K562 (cell line): ENCODE data around the gene TMEM239. TPM values are rescaled to one million over a fixed set of nuclear protein-coding genes. Genes with fewer than 3 reads are reported as not detected.
"Not testable (repeated sequence)": the region's sequence is repeated elsewhere in the genome, so short reads cannot be mapped to it uniquely, and the experiment has no call there.

ENCODE experiments used
- ATAC-seq: fragments of 200-7000 bp; cut with Tn5 transposase; 3 replicates; pipeline ENCODE4 v1.9.1; 2020; ENCODE audit warnings: moderate library complexity
- BruUV-seq: library from RNA; stranded (reverse); fragments of 400-500 nt; replicated peaks from 2 replicates; lab custom pipeline; 2021; lab: Mats Ljungman, UMichigan
- CTCF ChIA-PET: fragments of 300-600 bp; formaldehyde crosslinking; extraction: SDS; loops from one replicate; lab custom pipeline; 2021; ENCODE audit warnings: low intra/inter-chr PET ratio; lab: Yijun Ruan, JAX
- POLR2A ChIA-PET: fragments of 300-600, 350-650 bp; sonication (Branson Sonifier 250); formaldehyde crosslinking; extraction: SDS; loops from one replicate; lab custom pipeline; 2021; ENCODE audit warnings: antibody characterized with exemption, inconsistent platforms; lab: Yijun Ruan, JAX
- DNase-seq, 4 experiments: peaks; one replicate each; pipeline versions ENCODE4 v3.0.0 to v3.0.0-alpha.2; 2011 to 2018; ENCODE audit warnings: low spot score in 3 of 4, mixed read lengths in 3 of 4; ENCODE audit errors: extremely low read depth in 1 of 4
- FAIRE-seq: peaks from 2 replicates; lab custom pipeline; 2011; peaks lifted over from hg19 to GRCh38; lab: Jason Lieb, UNC
- H2AFZ ChIP-seq: 2 replicates; pipeline ENCODE4 v1.6.0; 2011; ENCODE audit warnings: low read depth, low read length, control low read depth, inconsistent platforms
- H3K27ac ChIP-seq: fragments of 200-600 bp; 3 replicates; pipeline ENCODE4 v1.8.0; 2011; ENCODE audit warnings: low read depth, mild to moderate bottlenecking, control low read depth, inconsistent platforms, low read length, moderate library complexity, mixed read lengths; ENCODE audit errors: extremely low read depth
- H3K27me3 ChIP-seq, 2 experiments: fragments of 300-600 bp in 1 of 2; 2 replicates in 1 of 2; 3 replicates in 1 of 2; pipeline versions ENCODE4 v1.6.0 to v1.8.0; 2011; ENCODE audit warnings: inconsistent platforms in 2 of 2, low read length in 2 of 2, mild to moderate bottlenecking in 1 of 2, mixed read lengths in 1 of 2, moderate library complexity in 1 of 2; ENCODE audit not compliant: control insufficient read depth in 2 of 2, insufficient read depth in 2 of 2
- H3K36me3 ChIP-seq: fragments of 300-600 bp; 3 replicates; pipeline ENCODE4 v1.8.0; 2011; ENCODE audit warnings: mild to moderate bottlenecking, low read length, inconsistent platforms; ENCODE audit not compliant: control insufficient read depth, insufficient read depth
- H3K4me1 ChIP-seq, 2 experiments: fragments of 200-600 bp in 1 of 2; replicated peaks in 1 of 2; 2 replicates in 1 of 2; 3 replicates in 1 of 2; pipeline versions ENCODE4 v1.5.1 to v1.8.0; 2011; ENCODE audit warnings: inconsistent platforms in 2 of 2, low read length in 2 of 2, mild to moderate bottlenecking in 1 of 2, mixed read lengths in 1 of 2, moderate library complexity in 1 of 2; ENCODE audit not compliant: control insufficient read depth in 2 of 2, insufficient read depth in 2 of 2
- H3K4me2 ChIP-seq: 2 replicates; pipeline ENCODE4 v1.6.1; 2011; ENCODE audit warnings: low read length, control low read depth, inconsistent platforms, mixed read lengths; ENCODE audit not compliant: insufficient read depth
- H3K4me3 ChIP-seq: fragments of 200-600 bp; sonication (generic), shearing (Covaris generic); 2 replicates; pipeline ENCODE4 v1.5.1; 2016; ENCODE audit warnings: control low read depth, inconsistent platforms
- H3K79me2 ChIP-seq: fragments of 200-600 bp; 3 replicates; pipeline ENCODE4 v1.8.0; 2011; ENCODE audit warnings: low read length, inconsistent platforms; ENCODE audit not compliant: control insufficient read depth, insufficient read depth
- H3K9ac ChIP-seq, 2 experiments: 2 replicates each; pipeline versions ENCODE4 v1.6.0 to v1.6.1; 2011; ENCODE audit warnings: low read depth in 2 of 2, low read length in 2 of 2, control low read depth in 1 of 2, inconsistent platforms in 1 of 2, mild to moderate bottlenecking in 1 of 2, mixed read lengths in 1 of 2; ENCODE audit not compliant: insufficient read depth in 1 of 2
- H3K9me1 ChIP-seq: one replicate; pipeline ENCODE4 v1.6.0; 2011; ENCODE audit warnings: inconsistent platforms, mild to moderate bottlenecking, low read length, moderate library complexity; ENCODE audit not compliant: control insufficient read depth, insufficient read depth
- H3K9me3 ChIP-seq: replicated peaks from 2 replicates; pipeline ENCODE4 v1.5.1; 2011; ENCODE audit warnings: low read depth, low read length, inconsistent platforms; ENCODE audit not compliant: control insufficient read depth, insufficient read depth
- H4K20me1 ChIP-seq: replicated peaks from 2 replicates; pipeline ENCODE4 v1.6.1; 2011; ENCODE audit warnings: low read length, inconsistent platforms, mixed read lengths; ENCODE audit not compliant: control insufficient read depth, insufficient read depth
- NCOR1 ChIP-seq: fragments of 450-650 bp; IDR thresholded peaks from 2 replicates; pipeline ENCODE4 v1.6.1; 2016; ENCODE audit warnings: mild to moderate bottlenecking, moderate library complexity
- SMARCC2 ChIP-seq: fragments of 450-650 bp; IDR thresholded peaks from 2 replicates; pipeline ENCODE4 v1.6.1; 2017; ENCODE audit warnings: antibody characterized with exemption, moderate library complexity, mild to moderate bottlenecking, low read depth
- U2AF2 ChIP-seq: fragments of 200-400 bp; formaldehyde crosslinking; optimal IDR thresholded peaks from 2 replicates; pipeline ENCODE3; 2017; ENCODE audit warnings: low read depth, mild to moderate bottlenecking, low read length
- ZBTB33 ChIP-seq: sonication (generic); formaldehyde crosslinking; IDR thresholded peaks from 2 replicates; pipeline ENCODE4 v1.8.1; 2023; ENCODE audit warnings: mild to moderate bottlenecking, missing genetic modification reagents
- WGBS: fragments of 100-300 bp; shearing (Covaris generic); methylation state at CpG from one replicate; pipeline ENCODE4 v1.1.6; 2016; ENCODE audit warnings: low coverage, mixed read lengths; ENCODE audit not compliant: insufficient coverage; ENCODE audit errors: missing lambda C conversion rate; 5-methylcytosine and 5-hydroxymethylcytosine counted together
- in situ Hi-C: fragments of 300-500 bp; cut with MboI; formaldehyde crosslinking; loops from 4 replicates; pipeline ENCODE4 v1.15.0; 2018; ENCODE audit warnings: inconsistent platforms, mixed read lengths
- intact Hi-C: fragments of 100-400 bp; cut with micrococcal nuclease; formaldehyde crosslinking; loops from 2 replicates; pipeline ENCODE4 v1.14.2; 2022
- polyA plus RNA-seq, 8 experiments: library from polyadenylated mRNA; depleted of rRNA in 4 of 8; stranded (reverse) in 5 of 8; unstranded in 3 of 8; fragments of >200 nt; fragmentation: Nextera tagmentation in 2 of 8; fragmentation: Illumina TruSeq in 1 of 8; extraction: Ambion mirVana in 2 of 8; extraction: Trizol in 1 of 8; gene quantifications; 2 replicates each; pipeline versions ENCODE4 v1.2.1 to v1.2.3, GENCODE V29; 2011 to 2014; ENCODE audit warnings: inconsistent platforms in 1 of 8, missing spikeins in 1 of 8
- total RNA-seq, 7 experiments: library from RNA; depleted of rRNA in 6 of 7; stranded (reverse); fragments of >200 nt in 6 of 7; fragmentation: Illumina TruSeq in 2 of 7; extraction: Trizol in 2 of 7; gene quantifications; 2 replicates each; pipeline versions ENCODE4 v1.2.1 to v1.2.3, GENCODE V29; 2011 to 2021; ENCODE audit warnings: low replicate concordance in 1 of 7

TMEM239 gene
- total and polyA plus RNA-seq, 9 of the 15 experiments (the other 6 are each of a cell fraction or from before 2014, with no cell fraction given), result not detected

- Histone ChIP-seq H3K27me3 (peaks cover 0 to 12% of the 10 kb centered on the region in 2 experiments; a peak in 2 of 5 replicates), H3K4me1 (peaks cover 4 to 18% of the 10 kb centered on the region in 2 experiments; a peak in 4 of 5 replicates)
- H3K9me1 ChIP-seq, H3K9me3 ChIP-seq, BruUV-seq, H3K4me2 ChIP-seq, H3K9ac ChIP-seq, H3K79me2 ChIP-seq, ATAC-seq, DNase-seq, CTCF ChIA-PET, H3K27ac ChIP-seq, H2AFZ ChIP-seq, H3K36me3 ChIP-seq, H3K4me3 ChIP-seq, in situ Hi-C loops, FAIRE-seq, H4K20me1 ChIP-seq, intact Hi-C loops: not testable (repeated sequence)
- POLR2A ChIA-PET, result interaction anchor here (0.6 to 1.1 kb wide), 2 partner anchors 14 to 118 kb away, joined by 3 to 4 read pairs; no protein-coding TSS in a partner anchor
- 41% methylated on average over 3 of the region's 9 CpGs for WGBS
Measured at GRCh38 chr20:2807929-2808328, 8.2 kb upstream of the TMEM239 start.

GRCh38 chr20:2809690-2810089 is 6.5 kb upstream of the TMEM239 start:
- Histone ChIP-seq H4K20me1 (no peaks in the 10 kb centered on the region), H3K27ac (no peak overlapping the region), H3K9me1 (no peaks in the 10 kb centered on the region), H3K4me2 (no peak overlapping the region; the same call in 1 of the 2 replicates), H3K36me3 (no peaks in the 10 kb centered on the region), H3K4me3 (no peak overlapping the region), H3K4me1 (peaks cover 2 to 18% of the 10 kb centered on the region in 2 experiments; a peak in 4 of 5 replicates), H2AFZ (no peak overlapping the region), H3K79me2 (no peaks in the 10 kb centered on the region), H3K9me3 (0 out of 2 replicates have a peak, but pooled peaks cover 2% of the 10 kb centered on the region), H3K9ac (no peak overlapping the region), H3K27me3 (peaks cover 0 to 12% of the 10 kb centered on the region in 2 experiments; a peak in 2 of 5 replicates)
- FAIRE-seq (no peak), DNase-seq (no peak), ATAC-seq (no peak)
- POLR2A ChIA-PET, result interaction anchor here (0.8 to 1.0 kb wide), 2 partner anchors 9 to 10 kb away, joined by 3 to 4 read pairs; no protein-coding TSS in a partner anchor
- BruUV-seq, result no TSS peak
- in situ Hi-C loops (no loop called here), intact Hi-C loops (no loop called here)
- WGBS, result 40% methylated on average over 10 of the region's 10 CpGs
- CTCF ChIA-PET, result no interaction called here
- TF ChIP-seq ZBTB33 (CRISPR knock-in tag) (0 out of 2 replicates have a peak, but pooled peaks have one; percentile 18), U2AF2 (no peak), NCOR1 (no peak), SMARCC2 (no peak)
